Urinary bladder (tissue), 4 donors: ENCODE data around the gene GID4. TPM values are rescaled to one million over a fixed set of nuclear protein-coding genes. Genes with fewer than 3 reads are reported as not detected.
A peak's percentile ranks its signal among the peaks of the same experiment; 100 is the strongest.

Experiments
- DNase-seq: peaks from one replicate; pipeline ENCODE4 v3.0.0-alpha.2; 2015; ENCODE audit errors: extremely low spot score
- H3K27ac ChIP-seq: one replicate; pipeline ENCODE4 v1.5.1; 2013; ENCODE audit warnings: low read depth, mild to moderate bottlenecking, moderate library complexity
- H3K36me3 ChIP-seq: one replicate; pipeline ENCODE4 v1.6.1; 2013; ENCODE audit warnings: mild to moderate bottlenecking, moderate library complexity; ENCODE audit not compliant: insufficient read depth
- H3K4me1 ChIP-seq: one replicate; pipeline ENCODE4 v1.6.1; 2013; ENCODE audit warnings: mild to moderate bottlenecking, moderate library complexity; ENCODE audit not compliant: insufficient read depth
- H3K4me3 ChIP-seq: one replicate; pipeline ENCODE4 v1.5.1; 2013; ENCODE audit warnings: low read depth, low read length
- WGBS: extraction: QIAGEN DNeasy Blood & Tissue Kit; methylation state at CpG from one replicate; pipeline ENCODE4 v1.1.7; 2013; 5-methylcytosine and 5-hydroxymethylcytosine counted together
- polyA plus RNA-seq: library from polyadenylated mRNA; stranded (reverse); fragments of 200-250 nt; gene quantifications from one replicate; pipeline ENCODE4 v1.2.3, GENCODE V29; 2013
- total RNA-seq: library from RNA; depleted of rRNA; stranded (reverse); fragments of >200 nt; gene quantifications from one replicate; pipeline ENCODE4 v1.2.3, GENCODE V29; 2014
- donor health status: healthy with polysubstance abuse.
- donor health status: healthy.

The GID4 gene
- total and polyA plus RNA-seq, 2 donors = 9.5 to 14.6 TPM

- Histone ChIP-seq H3K4me3 (no peak overlapping the region), H3K4me1 (no peaks in the 10 kb centered on the region), H3K27ac (no peak overlapping the region), H3K36me3 (no peaks in the 10 kb centered on the region)
- 67% methylated on average over 6 of the region's 6 CpGs for WGBS
- no peak for DNase-seq
These were observed 35.5 kb downstream of the GID4 start for GRCh38 chr17:18074566-18075272.

GRCh38 chr17:18076936-18077335 is 37.7 kb downstream of the GID4 start:
- WGBS = 35% methylated on average over 7 of the region's 7 CpGs
- Histone ChIP-seq H3K27ac (no peak overlapping the region), H3K4me3 (no peak overlapping the region), H3K36me3 (no peaks in the 10 kb centered on the region), H3K4me1 (no peaks in the 10 kb centered on the region)
- DNase-seq = no peak

DNA sequence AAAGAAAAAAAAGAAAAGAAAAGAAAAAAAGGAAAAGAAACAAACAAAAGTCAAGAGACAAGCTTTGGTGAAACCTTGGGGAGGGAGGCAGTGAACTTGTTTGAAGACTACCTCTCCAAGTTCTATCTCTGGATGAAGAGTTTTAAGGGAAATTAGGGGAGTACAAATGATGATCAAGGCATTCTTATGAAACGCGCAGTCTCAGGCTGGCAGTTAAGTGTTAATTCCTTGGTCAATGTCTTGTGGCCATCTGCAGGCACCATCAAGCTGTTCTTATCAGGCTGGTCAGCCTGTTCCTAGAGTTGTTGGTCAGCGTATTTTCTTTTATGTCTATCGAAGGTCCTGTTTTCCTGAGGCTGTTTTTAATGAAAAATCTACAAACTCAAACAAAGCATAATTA is 40.3 kb downstream of the GID4 start:
- WGBS = 66% methylated on average over 4 of the region's 4 CpGs
- no peak overlapping the region for H3K27ac ChIP-seq
- H3K36me3 ChIP-seq = no peaks in the 10 kb centered on the region

DNA sequence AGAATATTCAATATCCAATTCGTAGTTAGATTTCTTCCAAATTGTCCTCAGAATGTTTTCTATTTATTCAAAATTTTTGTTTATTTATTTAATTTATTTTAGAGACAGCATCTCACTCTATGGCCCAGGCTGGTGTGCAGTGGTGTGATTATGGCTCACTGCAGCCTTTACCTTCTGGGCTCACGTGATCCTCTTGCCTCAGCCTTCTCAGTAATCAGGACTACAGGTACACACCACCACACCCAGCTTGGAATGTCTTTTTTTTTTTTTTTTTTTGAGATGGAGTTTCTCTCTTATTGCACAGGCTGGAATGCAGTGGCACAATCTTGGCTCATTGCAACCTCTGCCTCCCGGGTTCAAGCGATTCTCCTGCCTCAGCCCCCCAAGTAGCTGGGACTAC is 45.0 kb downstream of the GID4 start:
- Histone ChIP-seq H3K4me3 (no peak overlapping the region), H3K4me1 (no peaks in the 10 kb centered on the region), H3K27ac (no peak overlapping the region), H3K36me3 (no peaks in the 10 kb centered on the region)
- 85% methylated on average over 4 of the region's 4 CpGs for WGBS
- DNase-seq = no peak

More for the DNA sequence above, 40.3 kb downstream of the GID4 start:
- no peaks in the 10 kb centered on the region for H3K4me1 ChIP-seq
- no peak for DNase-seq
- H3K4me3 ChIP-seq = no peak overlapping the region

- Histone ChIP-seq H3K36me3 (no peaks in the 10 kb centered on the region), H3K4me1 (no peaks in the 10 kb centered on the region), H3K27ac (peak within 1 kb of the TSS; percentile 28), H3K4me3 (peak within 1 kb of the TSS; percentile 71)
- 1% methylated on average over 52 of the region's 52 CpGs for WGBS
- peak; percentile 76 for DNase-seq
These were observed 48.6 kb downstream of the GID4 start, which contains the start of gene DRG2 for GRCh38 chr17:18087610-18088491. DRG2 (plus strand) TSS chr17:18087948; CDS start chr17:18088024, 76 bp downstream.

DNA sequence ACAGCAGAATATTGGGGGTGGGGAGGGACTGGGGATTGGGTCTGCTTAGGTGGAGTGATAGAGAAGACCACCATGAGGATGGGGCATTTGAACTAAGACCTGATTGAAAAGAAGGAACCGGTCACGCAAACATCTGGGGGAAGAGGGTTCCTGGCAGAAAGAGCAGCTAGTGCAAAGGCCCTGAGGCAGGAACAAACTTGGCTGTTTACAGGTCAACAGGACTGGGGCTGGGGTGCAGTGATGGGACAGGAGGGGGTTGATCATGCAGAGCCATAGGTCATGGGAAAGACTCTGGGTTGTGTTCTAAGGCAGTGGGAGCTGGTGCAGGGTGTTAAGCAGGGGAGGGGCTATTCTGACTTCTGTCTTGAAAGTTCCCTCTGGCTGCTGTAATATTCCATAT is 50.4 kb downstream of the GID4 start:
- no peaks in the 10 kb centered on the region for H3K36me3 ChIP-seq
- WGBS = 99% methylated on average over 2 of the region's 2 CpGs
- no peaks in the 10 kb centered on the region for H3K4me1 ChIP-seq
- no peak for DNase-seq
- no peak overlapping the region for H3K27ac ChIP-seq
- no peak overlapping the region for H3K4me3 ChIP-seq

GRCh38 chr17:18093616-18094408 is 54.6 kb downstream of the GID4 start:
- no peak overlapping the region for H3K4me3 ChIP-seq
- 76% methylated on average over 15 of the region's 15 CpGs for WGBS
- no peak overlapping the region for H3K27ac ChIP-seq
- DNase-seq = no peak
- no peaks in the 10 kb centered on the region for H3K4me1 ChIP-seq
- no peaks in the 10 kb centered on the region for H3K36me3 ChIP-seq

DNA sequence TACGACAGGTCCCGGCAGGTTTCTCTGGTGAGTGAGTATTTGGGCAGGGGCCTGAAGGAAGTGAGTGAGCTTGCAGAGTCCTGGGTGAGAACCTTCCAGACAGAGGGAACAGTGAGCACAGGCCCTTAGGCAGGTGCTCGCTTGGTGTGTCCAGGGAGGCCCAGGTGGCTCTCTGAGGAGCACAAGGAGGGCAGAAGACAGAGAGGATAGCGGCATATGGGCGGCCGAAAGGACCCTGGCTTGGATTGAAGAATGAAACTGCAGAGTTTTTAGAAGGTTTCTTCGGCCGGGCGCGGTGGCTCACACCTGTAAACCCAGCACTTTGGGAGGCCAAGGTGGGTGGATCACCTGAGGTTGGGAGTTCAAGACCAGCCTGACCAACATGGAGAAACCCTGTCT is 55.2 kb downstream of the GID4 start:
- Histone ChIP-seq H3K27ac (no peak overlapping the region), H3K36me3 (no peaks in the 10 kb centered on the region), H3K4me3 (no peak overlapping the region), H3K4me1 (no peaks in the 10 kb centered on the region)
- DNase-seq = no peak
- WGBS = 98% methylated on average over 10 of the region's 10 CpGs

GRCh38 chr17:18099516-18099915 is 60.3 kb downstream of the GID4 start:
- no peak for DNase-seq
- H3K4me3 ChIP-seq = no peak overlapping the region
- WGBS = 92% methylated on average over 14 of the region's 14 CpGs
- H3K36me3 ChIP-seq = peaks cover 4% of the 10 kb centered on the region
- H3K27ac ChIP-seq = no peak overlapping the region
- H3K4me1 ChIP-seq = no peaks in the 10 kb centered on the region

GRCh38 chr17:18100616-18101015 is 61.4 kb downstream of the GID4 start:
- WGBS = 84% methylated on average over 10 of the region's 10 CpGs
- no peak for DNase-seq
- peaks cover 4% of the 10 kb centered on the region for H3K36me3 ChIP-seq

DNA sequence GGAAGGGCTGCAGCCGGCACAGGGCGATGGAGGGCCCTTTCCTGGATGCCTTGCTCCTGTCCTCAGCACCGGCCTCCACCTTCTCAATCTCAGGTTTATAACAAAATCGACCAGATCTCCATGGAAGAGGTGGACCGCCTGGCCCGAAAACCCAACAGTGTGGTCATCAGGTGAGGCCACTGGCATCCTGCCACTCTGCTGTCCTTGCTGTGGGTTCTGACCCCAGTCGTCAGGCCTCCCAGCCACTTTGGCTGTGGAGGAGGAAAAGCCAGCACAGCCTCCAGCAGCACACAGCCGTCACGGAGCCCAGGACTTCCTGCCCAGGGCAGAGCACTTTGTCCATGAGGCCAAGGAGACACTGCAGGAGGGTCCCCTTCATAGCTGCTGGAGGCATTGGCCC is 62.6 kb downstream of the GID4 start:
- DNase-seq = no peak
- peaks cover 4% of the 10 kb centered on the region for H3K36me3 ChIP-seq
- H3K4me1 ChIP-seq = no peaks in the 10 kb centered on the region
- H3K27ac ChIP-seq = no peak overlapping the region
- no peak overlapping the region for H3K4me3 ChIP-seq
- 85% methylated on average over 9 of the region's 9 CpGs for WGBS

More at GRCh38 chr17:18100616-18101015, 61.4 kb downstream of the GID4 start:
- Histone ChIP-seq H3K4me1 (no peaks in the 10 kb centered on the region), H3K4me3 (no peak overlapping the region), H3K27ac (no peak overlapping the region)

DNA sequence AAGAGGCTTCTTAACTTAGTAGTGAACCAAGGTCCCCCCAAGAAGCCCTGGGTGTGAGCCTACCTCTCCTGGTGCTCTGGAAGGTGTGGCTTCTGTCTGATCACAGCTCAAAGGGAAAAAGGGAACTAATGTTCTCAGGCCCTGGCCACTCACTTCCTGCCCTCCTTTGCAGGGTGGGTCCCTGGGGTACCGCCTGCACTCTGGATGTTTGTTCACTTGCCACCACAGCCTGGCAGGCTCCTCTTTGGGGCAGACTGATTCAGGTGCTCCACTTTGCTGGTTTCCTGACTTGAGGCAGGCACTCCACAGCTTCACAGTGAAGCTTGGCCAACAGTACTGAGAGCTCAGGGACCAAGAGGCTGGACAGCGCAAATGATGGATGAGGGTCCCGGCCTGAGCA is 63.4 kb downstream of the GID4 start:
- Histone ChIP-seq H3K27ac (no peak overlapping the region), H3K4me3 (no peak overlapping the region), H3K4me1 (no peaks in the 10 kb centered on the region), H3K36me3 (peaks cover 4% of the 10 kb centered on the region)
- WGBS = 87% methylated on average over 3 of the region's 3 CpGs
- DNase-seq = no peak

- DNase-seq = no peak
- H3K27ac ChIP-seq = no peak overlapping the region
- H3K4me1 ChIP-seq = no peaks in the 10 kb centered on the region
- H3K36me3 ChIP-seq = peaks cover 2% of the 10 kb centered on the region
- 90% methylated on average over 3 of the region's 3 CpGs for WGBS
- no peak overlapping the region for H3K4me3 ChIP-seq
These were observed 65.8 kb downstream of the GID4 start for GRCh38 chr17:18105027-18105426.
